Measurements from ENCODE around the gene NOL12.
"Not testable (repeated sequence)": the region's sequence is repeated elsewhere in the genome, so short reads cannot be mapped to it uniquely, and the experiment has no call there.

NOL12 gene

DNA sequence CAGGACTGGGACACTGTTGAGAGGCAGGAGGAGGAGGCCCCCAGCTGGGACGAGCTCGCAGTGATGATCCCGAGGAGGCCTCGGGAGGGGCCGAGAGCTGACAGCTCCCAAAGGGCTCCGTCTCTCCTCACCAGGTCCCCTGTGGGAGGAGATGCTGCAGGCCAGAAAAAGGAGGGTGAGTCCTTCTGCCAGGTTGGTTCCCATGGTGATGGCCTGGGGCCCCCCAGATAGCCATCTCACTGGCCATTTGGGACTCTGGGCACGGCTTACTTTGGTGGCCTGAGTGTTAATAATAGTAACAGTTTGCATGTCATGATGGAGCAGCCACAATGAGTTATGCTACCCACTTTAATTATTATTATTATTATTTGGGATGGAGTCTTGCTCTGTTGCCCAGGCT is 29.6 kb downstream of the NOL12 start:
- Histone ChIP-seq H4K8ac (ENCODE audit: low read length) (no peak overlapping the region), H3K27ac (ENCODE audit: low read length, poor library complexity, severe bottlenecking) (no peak overlapping the region), H3K36me3 (ENCODE audit: control insufficient read depth in 1 of 2, insufficient read depth in 2 of 2, low read depth in 1 of 2, low read length in 2 of 2) (peaks cover 0 to 4% of the 10 kb centered on the region in 2 experiments), H2AFZ (ENCODE audit: low read depth, low read length) (no peak overlapping the region), H3K14ac (ENCODE audit: low read length in 2 of 2) (no peak overlapping the region), H3K9me3 (ENCODE audit: control insufficient read depth, low read length) (no peaks in the 10 kb centered on the region), H2BK12ac (ENCODE audit: low read length in 2 of 2) (no peak overlapping the region), H2BK5ac (ENCODE audit: low read depth, low read length, poor library complexity, severe bottlenecking) (no peak overlapping the region), H3K27me3 (ENCODE audit: control insufficient read depth in 1 of 2, insufficient read depth in 1 of 2, low read length in 2 of 2) (no peaks in the 10 kb centered on the region), H3K9ac (ENCODE audit: low read length) (no peak overlapping the region), H3K23ac (ENCODE audit: low read length in 2 of 2) (no peak overlapping the region), H4K91ac (ENCODE audit: low read length) (no peak overlapping the region), H3K4me1 (ENCODE audit: control insufficient read depth, insufficient read depth, low read depth, low read length) (no peaks in the 10 kb centered on the region), H3K4me2 (ENCODE audit: low read length, poor library complexity, severe bottlenecking) (no peak overlapping the region), H2AK5ac (ENCODE audit: low read length, severe bottlenecking) (no peak overlapping the region), H3K4ac (ENCODE audit: low read depth in 1 of 2, low read length in 2 of 2) (no peak overlapping the region), H2BK120ac (ENCODE audit: low read depth, low read length) (no peak overlapping the region), H3K18ac (ENCODE audit: low read depth in 1 of 2, low read length in 2 of 2) (no peak overlapping the region), H3K4me3 (ENCODE audit: insufficient read depth in 1 of 2, low read depth in 1 of 2, low read length in 2 of 2) (no peak overlapping the region), H3K79me1 (replicated peaks; ENCODE audit: low read length, poor library complexity, severe bottlenecking) (no peaks in the 10 kb centered on the region), H2BK15ac (ENCODE audit: low read depth, poor library complexity, severe bottlenecking) (no peak overlapping the region)
- no peak for DNase-seq
- WGBS: 89% methylated on average over 6 of the region's 7 CpGs

DNA sequence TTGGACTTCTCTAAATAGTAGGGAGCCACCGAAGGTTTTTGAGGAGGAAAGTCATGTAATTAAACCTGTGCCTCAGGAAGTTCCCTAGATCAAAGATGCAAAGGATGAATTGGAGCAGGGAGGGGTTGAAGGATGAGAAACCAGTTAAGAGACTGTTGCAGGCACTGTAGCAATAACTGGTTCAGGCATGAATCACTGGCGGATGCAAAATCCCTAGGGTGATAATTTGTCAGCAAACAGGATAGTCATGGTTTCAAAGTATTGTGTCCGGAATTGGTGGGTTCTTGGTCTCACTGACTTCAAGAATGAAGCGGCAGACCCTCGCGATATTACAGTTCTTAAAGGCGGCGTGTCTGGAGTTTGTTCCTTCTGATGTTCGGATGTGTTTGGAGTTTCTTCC is 30.6 kb downstream of the NOL12 start:
- Histone ChIP-seq H4K8ac (ENCODE audit: low read length) (no peak overlapping the region), H3K23ac (ENCODE audit: low read length in 2 of 2) (no peak overlapping the region), H3K79me1 (replicated peaks; ENCODE audit: low read length, poor library complexity, severe bottlenecking) (no peaks in the 10 kb centered on the region), H3K9ac (ENCODE audit: low read length) (peak overlapping the region; percentile 26), H2BK15ac (ENCODE audit: low read depth, poor library complexity, severe bottlenecking) (no peak overlapping the region), H2BK12ac (ENCODE audit: low read length in 2 of 2) (no peak overlapping the region), H2AK5ac (ENCODE audit: low read length, severe bottlenecking) (no peak overlapping the region), H3K14ac (ENCODE audit: low read length in 2 of 2) (no peak overlapping the region), H3K4me1 (ENCODE audit: control insufficient read depth, insufficient read depth, low read depth, low read length) (no peaks in the 10 kb centered on the region), H3K4me2 (ENCODE audit: low read length, poor library complexity, severe bottlenecking) (no peak overlapping the region), H3K36me3 (ENCODE audit: control insufficient read depth in 1 of 2, insufficient read depth in 2 of 2, low read depth in 1 of 2, low read length in 2 of 2) (peaks cover 0 to 4% of the 10 kb centered on the region in 2 experiments), H3K18ac (ENCODE audit: low read depth in 1 of 2, low read length in 2 of 2) (no peak overlapping the region), H3K27ac (ENCODE audit: low read length, poor library complexity, severe bottlenecking) (no peak overlapping the region), H3K4me3 (ENCODE audit: insufficient read depth in 1 of 2, low read depth in 1 of 2, low read length in 2 of 2) (no peak overlapping the region), H4K91ac (ENCODE audit: low read length) (no peak overlapping the region), H2AFZ (ENCODE audit: low read depth, low read length) (no peak overlapping the region), H2BK5ac (ENCODE audit: low read depth, low read length, poor library complexity, severe bottlenecking) (no peak overlapping the region), H3K4ac (ENCODE audit: low read depth in 1 of 2, low read length in 2 of 2) (no peak overlapping the region), H2BK120ac (ENCODE audit: low read depth, low read length) (no peak overlapping the region), H3K9me3 (ENCODE audit: control insufficient read depth, low read length) (no peaks in the 10 kb centered on the region), H3K27me3 (ENCODE audit: control insufficient read depth in 1 of 2, insufficient read depth in 1 of 2, low read length in 2 of 2) (no peaks in the 10 kb centered on the region)
- 83% methylated on average over 9 of the region's 9 CpGs for WGBS
- peak; percentile 75 for DNase-seq

DNA sequence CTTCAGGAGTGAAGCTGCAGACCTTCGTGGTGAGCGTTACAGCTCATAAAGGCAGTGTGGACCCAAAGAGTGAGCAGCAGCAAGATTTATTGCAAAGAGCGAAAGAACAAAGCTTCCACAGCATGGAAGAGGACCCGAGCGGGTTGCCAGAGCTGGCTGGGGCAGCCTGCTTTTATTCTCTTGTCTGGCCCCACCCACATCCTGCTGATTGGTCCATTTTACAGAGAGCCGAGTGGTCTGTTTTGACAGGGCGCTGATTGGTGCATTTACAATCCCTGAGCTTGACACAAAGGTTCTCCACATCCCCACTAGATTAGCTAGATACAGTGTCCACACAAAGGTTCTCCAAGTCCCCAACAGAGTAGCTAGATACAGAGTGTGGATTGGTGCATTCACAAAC is 31.1 kb downstream of the NOL12 start:
- DNase-seq; H3K27ac ChIP-seq (ENCODE audit: low read length, poor library complexity, severe bottlenecking); H3K27me3 ChIP-seq (ENCODE audit: control insufficient read depth in 1 of 2, insufficient read depth in 1 of 2, low read length in 2 of 2); H3K4me2 ChIP-seq (ENCODE audit: low read length, poor library complexity, severe bottlenecking); H2BK120ac ChIP-seq (ENCODE audit: low read depth, low read length); H3K23ac ChIP-seq (ENCODE audit: low read length in 2 of 2); H2AK5ac ChIP-seq (ENCODE audit: low read length, severe bottlenecking); H3K4me1 ChIP-seq (ENCODE audit: control insufficient read depth, insufficient read depth, low read depth, low read length); H3K79me1 ChIP-seq (replicated peaks; ENCODE audit: low read length, poor library complexity, severe bottlenecking); H2AFZ ChIP-seq (ENCODE audit: low read depth, low read length); H3K36me3 ChIP-seq (ENCODE audit: control insufficient read depth in 1 of 2, insufficient read depth in 2 of 2, low read depth in 1 of 2, low read length in 2 of 2); H3K18ac ChIP-seq (ENCODE audit: low read depth in 1 of 2, low read length in 2 of 2); H3K4ac ChIP-seq (ENCODE audit: low read depth in 1 of 2, low read length in 2 of 2); H2BK12ac ChIP-seq (ENCODE audit: low read length in 2 of 2); H3K9me3 ChIP-seq (ENCODE audit: control insufficient read depth, low read length); H4K8ac ChIP-seq (ENCODE audit: low read length); H2BK15ac ChIP-seq (ENCODE audit: low read depth, poor library complexity, severe bottlenecking); H3K4me3 ChIP-seq (ENCODE audit: insufficient read depth in 1 of 2, low read depth in 1 of 2, low read length in 2 of 2); H3K14ac ChIP-seq (ENCODE audit: low read length in 2 of 2); H2BK5ac ChIP-seq (ENCODE audit: low read depth, low read length, poor library complexity, severe bottlenecking); H4K91ac ChIP-seq (ENCODE audit: low read length): not testable (repeated sequence)
- peak overlapping the region; percentile 26 for H3K9ac ChIP-seq (ENCODE audit: low read length)
- WGBS: 86% methylated on average over 7 of the region's 7 CpGs

DNA sequence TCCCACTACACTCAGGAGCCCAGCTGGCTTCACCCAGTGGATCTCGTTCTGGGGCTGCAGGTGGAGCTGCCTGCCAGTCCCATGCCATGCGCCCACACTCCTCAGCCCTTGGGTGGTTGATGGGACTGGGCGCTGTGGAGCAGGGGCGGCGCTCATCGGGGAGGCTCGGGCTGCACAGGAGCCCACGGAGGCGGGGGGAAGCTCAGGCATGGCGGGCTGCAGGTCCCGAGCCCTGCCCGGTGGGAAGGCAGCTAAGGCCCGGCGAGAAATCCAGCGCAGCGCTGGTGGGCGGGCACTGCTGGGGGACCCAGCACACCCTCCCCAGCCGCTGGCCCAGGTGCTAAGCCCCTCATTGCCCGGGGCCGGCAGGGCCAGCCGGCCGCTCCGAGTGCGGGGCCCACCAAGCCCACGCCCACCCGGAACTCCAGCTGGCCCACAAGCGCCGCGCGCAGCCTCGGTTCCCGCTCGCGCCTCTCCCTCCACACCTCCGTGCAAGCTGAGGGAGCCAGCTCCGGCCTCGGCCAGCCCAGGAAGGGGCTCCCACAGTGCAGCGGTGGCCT is 31.7 kb downstream of the NOL12 start:
- 96% methylated on average over 32 of the region's 38 CpGs for WGBS
- not testable (repeated sequence) for H2AFZ ChIP-seq (ENCODE audit: low read depth, low read length); H2AK5ac ChIP-seq (ENCODE audit: low read length, severe bottlenecking); H3K18ac ChIP-seq (ENCODE audit: low read depth in 1 of 2, low read length in 2 of 2); H3K36me3 ChIP-seq (ENCODE audit: control insufficient read depth in 1 of 2, insufficient read depth in 2 of 2, low read depth in 1 of 2, low read length in 2 of 2); H3K4me2 ChIP-seq (ENCODE audit: low read length, poor library complexity, severe bottlenecking); H3K4me3 ChIP-seq (ENCODE audit: insufficient read depth in 1 of 2, low read depth in 1 of 2, low read length in 2 of 2); H2BK12ac ChIP-seq (ENCODE audit: low read length in 2 of 2); H4K8ac ChIP-seq (ENCODE audit: low read length); H2BK15ac ChIP-seq (ENCODE audit: low read depth, poor library complexity, severe bottlenecking); H3K4me1 ChIP-seq (ENCODE audit: control insufficient read depth, insufficient read depth, low read depth, low read length); H3K4ac ChIP-seq (ENCODE audit: low read depth in 1 of 2, low read length in 2 of 2); DNase-seq; H3K9ac ChIP-seq (ENCODE audit: low read length); H3K27ac ChIP-seq (ENCODE audit: low read length, poor library complexity, severe bottlenecking); H3K9me3 ChIP-seq (ENCODE audit: control insufficient read depth, low read length); H4K91ac ChIP-seq (ENCODE audit: low read length); H3K27me3 ChIP-seq (ENCODE audit: control insufficient read depth in 1 of 2, insufficient read depth in 1 of 2, low read length in 2 of 2); H2BK120ac ChIP-seq (ENCODE audit: low read depth, low read length); H2BK5ac ChIP-seq (ENCODE audit: low read depth, low read length, poor library complexity, severe bottlenecking); H3K23ac ChIP-seq (ENCODE audit: low read length in 2 of 2); H3K79me1 ChIP-seq (replicated peaks; ENCODE audit: low read length, poor library complexity, severe bottlenecking); H3K14ac ChIP-seq (ENCODE audit: low read length in 2 of 2)
